ENCODE measurements around the gene FGL2. TPM values are rescaled to one million over a fixed set of nuclear protein-coding genes. Genes with fewer than 3 reads are reported as not detected.

Gene FGL2
- total and polyA plus RNA-seq, 2 experiments from 2014 or later, result not detected

GRCh38 chr7:77182261-77182660 is 17.4 kb downstream of the FGL2 start (continued):
- TF ChIP-seq REST (IDR thresholded peaks at IDR 0.05; ENCODE audit: unreplicated experiment), result no peak
- TF ChIP-seq POLR2AphosphoS5 (IDR thresholded peaks at IDR 0.05; ENCODE audit: low read depth), result no peak
- TF ChIP-seq EZH2 (IDR thresholded peaks at IDR 0.05; ENCODE audit: low read depth, unreplicated experiment), result no peak

- no peak overlapping the region for H3K4me3 Mint-ChIP-seq
- TF ChIP-seq ETS1 (IDR thresholded peaks at IDR 0.05) (no peak), JUNB (IDR thresholded peaks at IDR 0.05; ENCODE audit: unreplicated experiment) (no peak), EZH2phosphoT487 (IDR thresholded peaks at IDR 0.05; ENCODE audit: unreplicated experiment) (no peak), CREB1 (CRISPR knock-in tag; IDR thresholded peaks at IDR 0.05; ENCODE audit: low read depth) (no peak), ZNF331 (CRISPR knock-in tag; IDR thresholded peaks at IDR 0.05; ENCODE audit: low read depth) (no peak), CTCF (conservative IDR thresholded peaks at IDR 0.05; ENCODE audit: low read depth in 2 of 2) (no peak), ZNF114 (CRISPR knock-in tag; IDR thresholded peaks at IDR 0.05) (no peak), REST (IDR thresholded peaks at IDR 0.05; ENCODE audit: unreplicated experiment) (no peak), NANOG (IDR thresholded peaks at IDR 0.05; ENCODE audit: borderline replicate concordance) (no peak), STAT1 (IDR thresholded peaks at IDR 0.05; ENCODE audit: unreplicated experiment) (no peak), EZH2 (IDR thresholded peaks at IDR 0.05; ENCODE audit: low read depth, unreplicated experiment) (no peak), POLR2AphosphoS5 (IDR thresholded peaks at IDR 0.05; ENCODE audit: low read depth) (no peak)
Measured at GRCh38 chr7:77181734-77182133, 17.9 kb downstream of the FGL2 start.

More at GRCh38 chr7:77181734-77182133, 17.9 kb downstream of the FGL2 start:
- ATAC-seq, result no peak
- H3K27me3 ChIP-seq (ENCODE audit: insufficient read depth), result no peaks in the 10 kb centered on the region
- no peaks in the 10 kb centered on the region for H3K4me1 ChIP-seq (ENCODE audit: insufficient read depth)
- H3K4me3 ChIP-seq, result no peak overlapping the region
- H3K79me2 ChIP-seq (replicated peaks; ENCODE audit: insufficient read depth), result no peaks in the 10 kb centered on the region
- no peaks in the 10 kb centered on the region for H4K20me1 ChIP-seq (replicated peaks; ENCODE audit: insufficient read depth)
- H3K4me1 Mint-ChIP-seq, result no peaks in the 10 kb centered on the region
- no peak overlapping the region for H2AFZ ChIP-seq
- no peak overlapping the region for H3K4me2 ChIP-seq
- no peak overlapping the region for H3K27ac Mint-ChIP-seq
- H3K27me3 Mint-ChIP-seq (ENCODE audit: insufficient read depth, low read depth, poor library complexity), result peaks cover 2% of the 10 kb centered on the region
- no peaks in the 10 kb centered on the region for H3K9me2 ChIP-seq (ENCODE audit: insufficient read depth)
- H3K27ac ChIP-seq (ENCODE audit: low read depth), result no peak overlapping the region
- no peaks in the 10 kb centered on the region for H3K36me3 Mint-ChIP-seq (ENCODE audit: low read depth)
- no peak for DNase-seq (ENCODE audit: low spot score)
- H3K9me3 Mint-ChIP-seq, result no peaks in the 10 kb centered on the region
- no peaks in the 10 kb centered on the region for H3F3A ChIP-seq (replicated peaks; ENCODE audit: low read depth)
- no peaks in the 10 kb centered on the region for H3K36me3 ChIP-seq (ENCODE audit: insufficient read depth)

All from GM23338 (cell line).